ENCODE results near the gene IGSF10.

IGSF10 gene

GRCh38 chr3:151419806-151420205 lies 41.1 kb downstream of the IGSF10 start:
- DNase-seq = no peak

DNA sequence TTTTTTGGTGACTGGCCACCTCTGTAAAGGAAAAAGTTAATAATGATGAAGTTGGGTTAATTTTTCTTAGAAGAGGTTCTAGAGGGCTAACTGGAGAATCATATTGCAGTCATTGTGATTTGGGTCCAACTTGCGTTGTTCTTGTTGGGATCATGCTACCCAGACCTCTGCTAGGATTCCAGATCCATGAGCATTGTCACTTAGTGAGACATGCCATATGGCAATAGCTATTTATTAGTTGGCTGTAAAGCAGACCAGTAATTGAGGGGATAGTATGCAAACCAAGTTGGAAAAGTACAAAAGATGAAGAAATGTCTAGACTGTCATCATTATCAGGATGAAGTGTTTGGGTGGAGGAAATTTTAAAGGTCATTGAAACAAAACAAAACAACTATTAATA lies 45.6 kb downstream of the IGSF10 start:
- no peak for DNase-seq

GRCh38 chr3:151412989-151413388 lies 47.9 kb downstream of the IGSF10 start:
- DNase-seq = no peak

Measured in CD4-positive, alpha-beta T cell treated with Interleukin-1 beta for 1 hour (primary cell).